Lower lobe of right lung (tissue), 2 donors: Measurements from ENCODE around the gene OXT. TPM values are rescaled to one million over a fixed set of nuclear protein-coding genes. Genes with fewer than 3 reads are reported as not detected.

Experiments used
- ATAC-seq, 2 donors: fragments of 200-7000 bp; cut with Tn5 transposase; one replicate each; pipeline ENCODE4 v1.9.1; 2020 to 2022; ENCODE audit warnings: mild to moderate bottlenecking in 2 of 2, moderate library complexity in 2 of 2
- DNase-seq: peaks from one replicate; pipeline ENCODE4 v3.0.0-alpha.2; 2020
- H3K27ac ChIP-seq: fragments of 200-600 bp; one replicate; pipeline ENCODE4 v1.8.0; 2022
- H3K27me3 ChIP-seq: fragments of 200-600 bp; one replicate; pipeline ENCODE4 v1.8.0; 2022; ENCODE audit warnings: low read depth
- H3K36me3 ChIP-seq: fragments of 200-600 bp; one replicate; pipeline ENCODE4 v1.8.0; 2022; ENCODE audit warnings: mild to moderate bottlenecking
- H3K4me1 ChIP-seq: fragments of 200-600 bp; one replicate; pipeline ENCODE4 v1.8.0; 2022
- H3K4me3 ChIP-seq: fragments of 200-600 bp; one replicate; pipeline ENCODE4 v1.8.0; 2022; ENCODE audit warnings: mild to moderate bottlenecking
- H3K9me3 ChIP-seq: fragments of 200-600 bp; one replicate; pipeline ENCODE4 v1.8.0; 2022
- CTCF ChIP-seq: fragments of 200-600 bp; IDR thresholded peaks from one replicate; pipeline ENCODE4 v1.8.0; 2022; ENCODE audit warnings: antibody characterized with exemption, mild to moderate bottlenecking
- intact Hi-C: fragments of 100-400 bp; cut with DNase I; formaldehyde crosslinking; loops from one replicate; pipeline ENCODE4 v1.11.0; 2022
- total RNA-seq: library from RNA; stranded (reverse); fragmentation: NEBNext Ultra II Directional; extraction: Animal tissue kit (Norgen Biotek cat#: 25700); gene quantifications from one replicate; pipeline ENCODE4 v1.2.1, GENCODE V29; 2021
- donor health status: DM: no; HTN: yes; CAD: no; lungs with severe emphysema.

OXT gene
- total RNA-seq, 1 donor from 2014 or later = not detected

- H3K4me3 ChIP-seq = no peak overlapping the region
- no peak for TF ChIP-seq CTCF
- H3K9me3 ChIP-seq = no peaks in the 10 kb centered on the region
- intact Hi-C loops = no loop called here
- no peaks in the 10 kb centered on the region for H3K27me3 ChIP-seq
- H3K4me1 ChIP-seq = no peaks in the 10 kb centered on the region
- H3K27ac ChIP-seq = no peak overlapping the region
- DNase-seq (no peak), ATAC-seq (no peak)
- H3K36me3 ChIP-seq = peaks cover 75% of the 10 kb centered on the region
These were observed 38.8 kb upstream of the OXT start for GRCh38 chr20:3032624-3033023.

DNA sequence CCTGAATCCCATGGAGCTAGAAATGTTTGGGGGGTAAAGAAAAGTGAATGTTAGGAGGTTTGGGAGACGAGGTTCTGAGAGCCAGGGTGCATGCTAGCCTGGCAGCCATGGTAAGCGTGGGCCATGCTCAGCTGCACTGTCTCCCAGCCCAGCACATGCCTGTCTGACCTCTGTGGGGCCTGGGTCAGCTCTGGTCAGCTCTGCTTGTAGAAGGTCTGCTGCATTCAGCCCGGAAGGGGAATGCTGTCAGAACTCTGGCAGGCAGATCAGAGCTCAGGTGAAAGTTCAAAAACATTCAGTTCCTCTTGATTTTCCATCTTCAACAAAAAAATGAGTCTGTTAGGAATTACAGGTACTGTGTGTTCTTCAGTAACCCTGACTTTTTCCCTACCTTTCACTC lies 33.8 kb upstream of the OXT start:
- TF ChIP-seq CTCF = no peak
- intact Hi-C loops = no loop called here
- peaks cover 5% of the 10 kb centered on the region for H3K4me1 ChIP-seq
- H3K36me3 ChIP-seq = peaks cover 63% of the 10 kb centered on the region
- H3K27me3 ChIP-seq = no peaks in the 10 kb centered on the region
- no peaks in the 10 kb centered on the region for H3K9me3 ChIP-seq
- no peak for ATAC-seq
- DNase-seq = no peak
- H3K27ac ChIP-seq = no peak overlapping the region
- H3K4me3 ChIP-seq = no peak overlapping the region

DNA sequence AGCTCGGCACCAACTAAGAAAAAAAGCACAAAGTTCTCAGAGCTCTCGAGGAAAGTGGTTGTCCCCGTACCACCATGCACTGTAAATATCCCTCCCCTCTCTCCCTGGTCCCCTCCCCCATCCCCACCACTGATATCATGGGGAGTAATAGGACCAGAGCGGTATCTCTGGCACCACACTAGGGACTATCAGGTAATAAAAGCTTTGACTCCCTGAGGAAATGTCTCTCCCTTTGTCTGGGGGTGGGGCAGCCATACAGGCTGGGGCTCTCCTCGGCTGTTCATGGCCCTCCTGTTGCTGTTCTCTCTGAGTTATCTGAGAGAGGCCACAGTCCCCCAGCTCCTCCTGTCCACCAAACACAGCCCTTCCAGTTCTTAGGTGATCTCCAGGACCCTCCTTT lies 33.0 kb upstream of the OXT start:
- DNase-seq (no peak), ATAC-seq (no peak)
- Histone ChIP-seq H3K27me3 (no peaks in the 10 kb centered on the region), H3K9me3 (no peaks in the 10 kb centered on the region), H3K27ac (no peak overlapping the region), H3K4me1 (peaks cover 5% of the 10 kb centered on the region), H3K4me3 (no peak overlapping the region), H3K36me3 (peaks cover 63% of the 10 kb centered on the region)
- TF ChIP-seq CTCF = no peak
- intact Hi-C loops = no loop called here

- no peaks in the 10 kb centered on the region for H3K27me3 ChIP-seq
- H3K36me3 ChIP-seq = peaks cover 62% of the 10 kb centered on the region
- no peak overlapping the region for H3K27ac ChIP-seq
These were observed 32.0 kb upstream of the OXT start for GRCh38 chr20:3039426-3039825.

GRCh38 chr20:3040086-3040485 lies 31.3 kb upstream of the OXT start:
- DNase-seq (no peak), ATAC-seq (no peak)
- TF ChIP-seq CTCF = no peak
- H3K27ac ChIP-seq = no peak overlapping the region
- intact Hi-C loops = no loop called here
- no peaks in the 10 kb centered on the region for H3K9me3 ChIP-seq
- no peak overlapping the region for H3K4me3 ChIP-seq
- no peaks in the 10 kb centered on the region for H3K27me3 ChIP-seq
- peaks cover 7% of the 10 kb centered on the region for H3K4me1 ChIP-seq
- H3K36me3 ChIP-seq = peaks cover 56% of the 10 kb centered on the region

More at GRCh38 chr20:3039426-3039825, 32.0 kb upstream of the OXT start:
- no peak for DNase-seq
- no peak for ATAC-seq
- intact Hi-C loops = no loop called here
- Histone ChIP-seq H3K4me1 (peaks cover 5% of the 10 kb centered on the region), H3K4me3 (no peak overlapping the region), H3K9me3 (no peaks in the 10 kb centered on the region)
- no peak for TF ChIP-seq CTCF
